Liver (tissue), 9 donors: ENCODE results near the gene CPNE4. TPM values are rescaled to one million over a fixed set of nuclear protein-coding genes. Genes with fewer than 3 reads are reported as not detected.
A peak's percentile ranks its signal among the peaks of the same experiment; 100 is the strongest.

Experiments used
- DNase-seq: peaks from one replicate; pipeline ENCODE4 v3.0.0-alpha.2; 2017; ENCODE audit warnings: low spot score
- H3K27ac ChIP-seq, 2 donors: one replicate each; pipeline ENCODE4 v1.7.0; 2013; ENCODE audit warnings: inconsistent platforms in 2 of 2, low read length in 2 of 2, control low read depth in 1 of 2, low read depth in 1 of 2, mild to moderate bottlenecking in 1 of 2
- H3K27me3 ChIP-seq, 4 donors: one replicate each; pipeline versions ENCODE4 v1.6.1 to v1.7.0; 2013; ENCODE audit warnings: low read length in 3 of 4, inconsistent platforms in 1 of 4, mild to moderate bottlenecking in 1 of 4, moderate library complexity in 1 of 4; ENCODE audit not compliant: control insufficient read depth in 4 of 4, insufficient read depth in 4 of 4
- H3K36me3 ChIP-seq, 4 donors: one replicate each; pipeline versions ENCODE4 v1.6.1 to v1.7.0; 2013; ENCODE audit warnings: low read length in 3 of 4, mild to moderate bottlenecking in 3 of 4, low read depth in 1 of 4, moderate library complexity in 1 of 4; ENCODE audit not compliant: control insufficient read depth in 4 of 4, insufficient read depth in 3 of 4
- H3K4me1 ChIP-seq, 4 donors: one replicate each; pipeline versions ENCODE4 v1.6.1 to v1.7.0; 2013; ENCODE audit warnings: low read length in 3 of 4, mild to moderate bottlenecking in 3 of 4, moderate library complexity in 1 of 4; ENCODE audit not compliant: control insufficient read depth in 4 of 4, insufficient read depth in 4 of 4
- H3K4me3 ChIP-seq, 3 donors: one replicate each; pipeline versions ENCODE4 v1.6.1 to v1.7.0; 2013; ENCODE audit warnings: low read length in 3 of 3, control low read depth in 1 of 3, low read depth in 1 of 3, mild to moderate bottlenecking in 1 of 3
- H3K9ac ChIP-seq, 2 donors: one replicate each; pipeline ENCODE4 v1.7.0; 2013; ENCODE audit warnings: low read length in 2 of 2, mild to moderate bottlenecking in 2 of 2, moderate library complexity in 2 of 2, control low read depth in 1 of 2, low read depth in 1 of 2
- H3K9me3 ChIP-seq, 4 donors: one replicate each; pipeline versions ENCODE4 v1.6.1 to v1.7.0; 2013; ENCODE audit warnings: low read length in 3 of 4; ENCODE audit not compliant: control insufficient read depth in 4 of 4
- EGR1 ChIP-seq, 2 donors: IDR thresholded peaks; 2 replicates each; pipeline ENCODE4 v1.6.1; 2016 to 2018; ENCODE audit warnings: antibody characterized with exemption in 2 of 2, low read depth in 2 of 2
- FOXA1 ChIP-seq: IDR thresholded peaks from 2 replicates; pipeline ENCODE4 v1.6.1; 2016; ENCODE audit warnings: antibody characterized with exemption
- HNF4A ChIP-seq, 2 donors: conservative IDR thresholded peaks; 2 replicates each; pipeline ENCODE4 v1.6.1; 2016; ENCODE audit warnings: antibody characterized with exemption in 2 of 2, mild to moderate bottlenecking in 2 of 2
- HNF4G ChIP-seq: IDR thresholded peaks from 2 replicates; pipeline ENCODE4 v1.6.1; 2016; ENCODE audit warnings: antibody characterized with exemption
- JUND ChIP-seq, 2 donors: IDR thresholded peaks; 2 replicates each; pipeline ENCODE4 v1.6.1; 2016; ENCODE audit warnings: antibody characterized with exemption in 2 of 2
- NR2F2 ChIP-seq: IDR thresholded peaks from 2 replicates; pipeline ENCODE4 v1.6.1; 2016; ENCODE audit warnings: antibody characterized with exemption
- RXRA ChIP-seq, 2 donors: IDR thresholded peaks; 2 replicates each; pipeline ENCODE4 v1.6.1; 2017 to 2018; ENCODE audit warnings: antibody characterized with exemption in 2 of 2, mild to moderate bottlenecking in 1 of 2
- SP1 ChIP-seq: IDR thresholded peaks from 2 replicates; pipeline ENCODE4 v1.6.1; 2018; ENCODE audit warnings: antibody characterized with exemption, mild to moderate bottlenecking
- TAF1 ChIP-seq: conservative IDR thresholded peaks from 2 replicates; pipeline ENCODE4 v1.6.1; 2016; ENCODE audit warnings: antibody characterized with exemption, mild to moderate bottlenecking
- YY1 ChIP-seq: IDR thresholded peaks from 2 replicates; pipeline ENCODE4 v1.6.1; 2016; ENCODE audit warnings: antibody characterized with exemption, mild to moderate bottlenecking
- WGBS: extraction: QIAGEN DNeasy Blood & Tissue Kit; methylation state at CpG from one replicate; pipeline ENCODE4 v1.1.7; 2013; 5-methylcytosine and 5-hydroxymethylcytosine counted together
- polyA plus RNA-seq, 2 donors: library from polyadenylated mRNA; stranded (reverse) in 1 of 2; unstranded in 1 of 2; fragments of 200-250 nt in 1 of 2; fragments of >200 nt in 1 of 2; fragmentation: Nextera tagmentation in 1 of 2; extraction: Ambion mirVana in 1 of 2; gene quantifications; one replicate each; pipeline versions ENCODE4 v1.2.1 to v1.2.3, GENCODE V29; 2013 to 2015
- total RNA-seq, 2 donors: library from RNA; depleted of rRNA; stranded (reverse); fragments of >200 nt; gene quantifications; one replicate each; pipeline ENCODE4 v1.2.3, GENCODE V29; 2014
- TF ChIP-seq, protein P1 (sequence below): fragments of 150-350 bp; IDR thresholded peaks from 2 replicates; pipeline ENCODE4 v1.5.1; 2017; ENCODE audit warnings: improper control_type of control experiment, low read depth, low read length; ENCODE audit not compliant: missing input control
- TF ChIP-seq, protein P2 (sequence below): IDR thresholded peaks from 2 replicates; pipeline ENCODE4 v1.6.1; 2016; ENCODE audit warnings: antibody characterized with exemption, mild to moderate bottlenecking
- TF ChIP-seq, protein P3 (sequence below): IDR thresholded peaks from 2 replicates; pipeline ENCODE4 v1.6.1; 2016; ENCODE audit warnings: antibody characterized with exemption
- TF ChIP-seq, protein P4 (sequence below): IDR thresholded peaks from 2 replicates; pipeline ENCODE4 v1.6.1; 2016; ENCODE audit warnings: antibody characterized with exemption
- donor health status: healthy.
- donor health status: healthy.
- donor health status: healthy.
- donor health status: healthy.
- donor health status: healthy.

The CPNE4 gene
- total and polyA plus RNA-seq, 4 donors = under 0.01 to 0.03 TPM; not detected in 2

DNA sequence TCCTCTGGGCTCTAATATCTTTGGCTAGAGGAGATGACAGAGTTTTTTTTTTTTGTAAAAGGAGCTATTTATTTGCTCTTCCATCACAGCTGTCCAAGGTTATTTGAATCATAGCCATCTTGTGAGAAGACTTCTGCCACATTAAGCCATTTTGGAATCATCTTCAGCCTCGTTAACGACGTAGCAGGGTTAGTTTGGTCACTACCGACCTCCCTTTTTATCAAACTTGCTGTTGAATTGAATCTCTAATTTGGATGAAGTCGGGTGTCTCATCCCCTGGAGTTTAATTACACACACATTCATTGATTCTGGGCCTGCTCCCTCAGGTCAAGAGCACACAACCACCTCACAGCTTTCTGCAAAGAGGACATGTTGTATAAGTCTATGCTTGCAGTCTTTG lies 238.7 kb downstream of the CPNE4 start:
- no peak for DNase-seq
- no peaks in the 10 kb centered on the region for H3K27me3 ChIP-seq
- no peaks in the 10 kb centered on the region for H3K4me1 ChIP-seq
- H3K9me3 ChIP-seq = no peaks in the 10 kb centered on the region
- H3K9ac ChIP-seq = no peak overlapping the region
- 82% methylated on average over 5 of the region's 5 CpGs for WGBS
- no peaks in the 10 kb centered on the region for H3K36me3 ChIP-seq
- no peak overlapping the region for H3K4me3 ChIP-seq
- TF ChIP-seq NR2F2 (no peak), HNF4G (no peak), FOXA1 (no peak), TAF1 (no peak), EGR1 (IDR thresholded peaks at IDR 0.05; ENCODE audit: low read depth in 2 of 2) (no peak), JUND (IDR thresholded peaks at IDR 0.05) (no peak), SP1 (no peak)
- TF ChIP-seq, protein P1, sequence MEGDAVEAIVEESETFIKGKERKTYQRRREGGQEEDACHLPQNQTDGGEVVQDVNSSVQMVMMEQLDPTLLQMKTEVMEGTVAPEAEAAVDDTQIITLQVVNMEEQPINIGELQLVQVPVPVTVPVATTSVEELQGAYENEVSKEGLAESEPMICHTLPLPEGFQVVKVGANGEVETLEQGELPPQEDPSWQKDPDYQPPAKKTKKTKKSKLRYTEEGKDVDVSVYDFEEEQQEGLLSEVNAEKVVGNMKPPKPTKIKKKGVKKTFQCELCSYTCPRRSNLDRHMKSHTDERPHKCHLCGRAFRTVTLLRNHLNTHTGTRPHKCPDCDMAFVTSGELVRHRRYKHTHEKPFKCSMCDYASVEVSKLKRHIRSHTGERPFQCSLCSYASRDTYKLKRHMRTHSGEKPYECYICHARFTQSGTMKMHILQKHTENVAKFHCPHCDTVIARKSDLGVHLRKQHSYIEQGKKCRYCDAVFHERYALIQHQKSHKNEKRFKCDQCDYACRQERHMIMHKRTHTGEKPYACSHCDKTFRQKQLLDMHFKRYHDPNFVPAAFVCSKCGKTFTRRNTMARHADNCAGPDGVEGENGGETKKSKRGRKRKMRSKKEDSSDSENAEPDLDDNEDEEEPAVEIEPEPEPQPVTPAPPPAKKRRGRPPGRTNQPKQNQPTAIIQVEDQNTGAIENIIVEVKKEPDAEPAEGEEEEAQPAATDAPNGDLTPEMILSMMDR = no peak
- no peak overlapping the region for H3K27ac ChIP-seq

DNA sequence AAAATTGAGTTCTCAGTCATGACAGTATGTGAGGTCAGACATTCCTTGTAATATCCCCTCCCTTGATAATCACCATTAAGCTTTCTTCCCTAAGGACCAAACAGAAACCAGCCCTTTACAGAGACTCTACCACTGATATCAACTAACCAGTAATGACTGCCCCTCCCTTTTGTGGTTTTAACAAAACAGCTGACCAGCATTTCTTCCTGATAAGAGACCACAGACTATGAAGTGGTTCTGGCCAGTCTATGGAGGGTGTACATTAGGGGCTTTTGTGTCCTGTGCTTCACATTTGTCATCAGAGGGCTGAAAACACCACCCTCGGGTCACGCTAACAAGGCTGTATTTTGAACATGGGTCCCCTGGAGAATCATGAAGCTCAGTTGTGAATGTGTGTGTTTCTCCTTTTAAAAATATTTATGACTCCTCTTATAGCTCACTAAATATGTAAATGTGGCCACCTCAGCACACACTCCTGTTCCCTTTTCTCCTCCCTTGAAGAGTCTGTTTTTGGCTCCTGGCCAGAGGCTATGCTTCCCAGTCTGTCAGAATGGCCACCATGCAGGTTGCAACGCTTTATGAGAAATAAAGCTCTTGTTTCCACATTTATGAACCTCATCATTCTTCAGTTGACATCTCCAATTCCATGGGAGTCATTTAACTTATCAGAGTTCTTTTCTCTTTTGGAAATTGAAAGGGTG lies 239.3 kb downstream of the CPNE4 start:
- Histone ChIP-seq H3K9ac (no peak overlapping the region), H3K36me3 (no peaks in the 10 kb centered on the region)
- peak; percentile 35 for DNase-seq

More for the DNA sequence above, 239.3 kb downstream of the CPNE4 start:
- Histone ChIP-seq H3K27ac (no peak overlapping the region), H3K27me3 (no peaks in the 10 kb centered on the region), H3K4me3 (no peak overlapping the region), H3K9me3 (no peaks in the 10 kb centered on the region), H3K4me1 (no peaks in the 10 kb centered on the region)
- 79% methylated on average over 3 of the region's 3 CpGs for WGBS
- no peak for TF ChIP-seq RXRA (IDR thresholded peaks at IDR 0.05)
- no peak for TF ChIP-seq NR2F2
- TF ChIP-seq FOXA1 = no peak
- TF ChIP-seq HNF4A (conservative IDR thresholded peaks at IDR 0.05) = no peak
- TF ChIP-seq, protein P2, sequence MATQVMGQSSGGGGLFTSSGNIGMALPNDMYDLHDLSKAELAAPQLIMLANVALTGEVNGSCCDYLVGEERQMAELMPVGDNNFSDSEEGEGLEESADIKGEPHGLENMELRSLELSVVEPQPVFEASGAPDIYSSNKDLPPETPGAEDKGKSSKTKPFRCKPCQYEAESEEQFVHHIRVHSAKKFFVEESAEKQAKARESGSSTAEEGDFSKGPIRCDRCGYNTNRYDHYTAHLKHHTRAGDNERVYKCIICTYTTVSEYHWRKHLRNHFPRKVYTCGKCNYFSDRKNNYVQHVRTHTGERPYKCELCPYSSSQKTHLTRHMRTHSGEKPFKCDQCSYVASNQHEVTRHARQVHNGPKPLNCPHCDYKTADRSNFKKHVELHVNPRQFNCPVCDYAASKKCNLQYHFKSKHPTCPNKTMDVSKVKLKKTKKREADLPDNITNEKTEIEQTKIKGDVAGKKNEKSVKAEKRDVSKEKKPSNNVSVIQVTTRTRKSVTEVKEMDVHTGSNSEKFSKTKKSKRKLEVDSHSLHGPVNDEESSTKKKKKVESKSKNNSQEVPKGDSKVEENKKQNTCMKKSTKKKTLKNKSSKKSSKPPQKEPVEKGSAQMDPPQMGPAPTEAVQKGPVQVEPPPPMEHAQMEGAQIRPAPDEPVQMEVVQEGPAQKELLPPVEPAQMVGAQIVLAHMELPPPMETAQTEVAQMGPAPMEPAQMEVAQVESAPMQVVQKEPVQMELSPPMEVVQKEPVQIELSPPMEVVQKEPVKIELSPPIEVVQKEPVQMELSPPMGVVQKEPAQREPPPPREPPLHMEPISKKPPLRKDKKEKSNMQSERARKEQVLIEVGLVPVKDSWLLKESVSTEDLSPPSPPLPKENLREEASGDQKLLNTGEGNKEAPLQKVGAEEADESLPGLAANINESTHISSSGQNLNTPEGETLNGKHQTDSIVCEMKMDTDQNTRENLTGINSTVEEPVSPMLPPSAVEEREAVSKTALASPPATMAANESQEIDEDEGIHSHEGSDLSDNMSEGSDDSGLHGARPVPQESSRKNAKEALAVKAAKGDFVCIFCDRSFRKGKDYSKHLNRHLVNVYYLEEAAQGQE = no peak
- TF ChIP-seq, protein P3, sequence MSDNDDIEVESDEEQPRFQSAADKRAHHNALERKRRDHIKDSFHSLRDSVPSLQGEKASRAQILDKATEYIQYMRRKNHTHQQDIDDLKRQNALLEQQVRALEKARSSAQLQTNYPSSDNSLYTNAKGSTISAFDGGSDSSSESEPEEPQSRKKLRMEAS = no peak
- no peak for TF ChIP-seq TAF1
- no peak for TF ChIP-seq HNF4G
- no peak for TF ChIP-seq EGR1 (IDR thresholded peaks at IDR 0.05; ENCODE audit: low read depth in 2 of 2)
- no peak for TF ChIP-seq YY1
- TF ChIP-seq, protein P1 = no peak
- no peak for TF ChIP-seq JUND (IDR thresholded peaks at IDR 0.05)
- TF ChIP-seq, protein P4, sequence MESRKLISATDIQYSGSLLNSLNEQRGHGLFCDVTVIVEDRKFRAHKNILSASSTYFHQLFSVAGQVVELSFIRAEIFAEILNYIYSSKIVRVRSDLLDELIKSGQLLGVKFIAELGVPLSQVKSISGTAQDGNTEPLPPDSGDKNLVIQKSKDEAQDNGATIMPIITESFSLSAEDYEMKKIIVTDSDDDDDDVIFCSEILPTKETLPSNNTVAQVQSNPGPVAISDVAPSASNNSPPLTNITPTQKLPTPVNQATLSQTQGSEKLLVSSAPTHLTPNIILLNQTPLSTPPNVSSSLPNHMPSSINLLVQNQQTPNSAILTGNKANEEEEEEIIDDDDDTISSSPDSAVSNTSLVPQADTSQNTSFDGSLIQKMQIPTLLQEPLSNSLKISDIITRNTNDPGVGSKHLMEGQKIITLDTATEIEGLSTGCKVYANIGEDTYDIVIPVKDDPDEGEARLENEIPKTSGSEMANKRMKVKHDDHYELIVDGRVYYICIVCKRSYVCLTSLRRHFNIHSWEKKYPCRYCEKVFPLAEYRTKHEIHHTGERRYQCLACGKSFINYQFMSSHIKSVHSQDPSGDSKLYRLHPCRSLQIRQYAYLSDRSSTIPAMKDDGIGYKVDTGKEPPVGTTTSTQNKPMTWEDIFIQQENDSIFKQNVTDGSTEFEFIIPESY = no peak
